HG03571 (cell line): ENCODE measurements around the gene FOXO1.
"Not testable (repeated sequence)": the region's sequence is repeated elsewhere in the genome, so short reads cannot be mapped to it uniquely, and the experiment has no call there.

Experiments
- ATAC-seq: cut with Tn5 transposase; IDR thresholded peaks from one replicate; pipeline ENCODE4 v1.9.1; 2021; ENCODE audit not compliant: unreplicated experiment

The FOXO1 gene

DNA sequence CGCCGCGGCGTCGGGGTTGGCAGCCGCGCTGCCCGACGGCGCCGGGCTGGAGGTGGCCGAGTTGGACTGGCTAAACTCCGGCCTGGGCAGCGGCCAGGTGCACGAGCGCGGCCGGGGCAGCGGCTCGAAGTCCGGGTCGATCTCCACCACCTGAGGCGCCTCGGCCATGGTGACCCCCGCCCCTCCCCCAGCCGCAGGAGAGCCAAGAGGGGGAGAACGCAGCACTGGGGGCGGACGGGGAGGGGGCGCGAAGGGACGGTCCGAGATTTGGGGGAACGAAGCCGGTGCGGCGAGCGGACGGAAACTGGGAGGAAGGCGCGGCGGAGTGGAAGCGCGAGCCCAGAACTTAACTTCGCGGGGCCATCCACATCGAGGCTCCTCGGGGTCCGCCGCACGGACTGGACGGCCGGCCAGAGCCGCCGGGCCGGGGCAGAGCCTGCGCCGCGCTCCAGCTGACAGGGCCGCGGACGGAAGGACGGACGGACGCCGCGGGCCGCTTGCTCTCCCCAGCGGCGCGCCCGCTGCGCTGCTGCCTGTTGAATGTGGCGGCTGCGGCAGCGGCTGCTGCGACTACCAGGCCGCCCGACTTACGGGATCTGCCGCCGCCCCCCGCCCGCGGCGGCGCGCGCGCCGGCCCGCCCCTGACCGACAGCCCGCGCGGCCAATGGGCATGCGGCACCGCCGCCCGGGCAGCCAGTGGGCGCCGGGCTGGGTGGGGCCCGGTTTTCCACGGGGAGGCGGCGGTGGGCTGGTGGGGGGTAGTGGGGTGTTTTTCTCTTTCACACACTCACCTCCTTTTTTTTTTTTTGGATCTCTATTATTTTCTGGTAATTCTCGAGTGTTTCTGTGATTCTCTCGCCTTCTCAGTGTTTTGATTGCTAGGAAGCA is at the start of gene FOXO1:
Gene FOXO1, minus strand, starts transcription at position 597 of the 888 bp plus-strand sequence. Its CDS starts 429 bp downstream, at position 168.
- ATAC-seq = peak; percentile 51

DNA sequence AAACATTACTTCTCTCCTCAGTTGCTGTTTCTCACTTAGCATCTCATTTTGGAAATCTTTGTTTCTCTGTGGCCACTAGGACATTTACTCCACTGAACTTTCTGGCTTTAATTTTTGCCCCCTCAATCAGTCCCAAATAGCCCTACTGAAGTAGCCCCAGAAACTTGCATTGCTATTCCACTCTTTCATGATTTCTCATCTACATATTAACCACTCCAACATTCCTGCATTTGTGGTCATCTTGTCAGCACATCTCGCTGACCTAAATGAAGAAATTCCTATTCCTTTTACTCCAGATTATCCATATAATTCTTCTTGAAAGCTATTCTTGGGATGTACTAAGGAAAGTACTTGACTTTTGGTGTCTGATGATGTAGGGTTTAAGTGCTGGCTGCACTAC is 48.0 kb upstream of the FOXO1 start:
- ATAC-seq = not testable (repeated sequence)

- no peak for ATAC-seq
These were observed 40.0 kb upstream of the FOXO1 start for GRCh38 chr13:40706439-40706838.

GRCh38 chr13:40697711-40698110 is 31.3 kb upstream of the FOXO1 start:
- ATAC-seq = peak; percentile 69

GRCh38 chr13:40694426-40694825 is 28.0 kb upstream of the FOXO1 start:
- no peak for ATAC-seq

GRCh38 chr13:40692946-40693345 is 26.5 kb upstream of the FOXO1 start:
- peak; percentile 32 for ATAC-seq

GRCh38 chr13:40688781-40689180 is 22.3 kb upstream of the FOXO1 start:
- ATAC-seq = no peak

GRCh38 chr13:40682449-40683240 is 16.2 kb upstream of the FOXO1 start:
- no peak for ATAC-seq

- no peak for ATAC-seq
These were observed 15.1 kb upstream of the FOXO1 start for GRCh38 chr13:40681341-40682146.

- ATAC-seq = no peak
These were observed 14.3 kb upstream of the FOXO1 start for GRCh38 chr13:40680659-40681323.

GRCh38 chr13:40679480-40679985 is 13.1 kb upstream of the FOXO1 start:
- no peak for ATAC-seq

GRCh38 chr13:40677064-40677463 is 10.6 kb upstream of the FOXO1 start:
- ATAC-seq = no peak

GRCh38 chr13:40676007-40676406 is 9.6 kb upstream of the FOXO1 start:
- ATAC-seq = no peak

GRCh38 chr13:40673414-40673813 is 7.0 kb upstream of the FOXO1 start:
- ATAC-seq = no peak

DNA sequence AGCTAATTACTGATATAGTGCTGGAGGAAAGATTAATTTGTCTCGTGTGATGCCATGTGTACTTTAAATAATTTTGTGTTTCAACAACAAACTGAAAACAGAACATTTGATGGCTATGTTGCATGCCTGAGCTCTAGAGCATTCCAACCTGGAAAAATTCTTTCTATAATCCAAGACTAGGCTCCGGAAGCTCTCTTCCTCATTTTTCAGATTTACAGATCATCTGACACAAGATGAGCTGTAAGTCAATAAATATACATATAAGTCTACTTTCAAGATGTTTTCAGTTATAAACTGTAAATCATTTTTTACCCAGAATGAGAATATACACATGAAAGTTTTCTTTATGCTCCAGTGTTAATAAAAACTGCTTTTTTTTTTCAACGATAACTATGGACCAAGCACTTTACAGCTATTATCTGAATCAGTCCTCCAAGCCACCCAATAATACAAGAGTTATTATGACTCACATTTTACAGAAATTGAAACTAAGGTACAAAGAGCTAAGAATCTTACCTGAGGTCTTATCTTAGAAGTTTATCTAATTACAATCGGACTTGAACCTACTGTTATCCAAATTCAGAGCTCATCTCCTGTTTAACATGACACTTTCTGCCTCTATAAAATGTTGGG is 6.4 kb upstream of the FOXO1 start:
- ATAC-seq = no peak

- no peak for ATAC-seq
These were observed 5.7 kb upstream of the FOXO1 start for GRCh38 chr13:40671956-40672764.

GRCh38 chr13:40670307-40670706 is 3.9 kb upstream of the FOXO1 start:
- no peak for ATAC-seq

- ATAC-seq = no peak
These were observed 1.9 kb upstream of the FOXO1 start for GRCh38 chr13:40668335-40668734.

DNA sequence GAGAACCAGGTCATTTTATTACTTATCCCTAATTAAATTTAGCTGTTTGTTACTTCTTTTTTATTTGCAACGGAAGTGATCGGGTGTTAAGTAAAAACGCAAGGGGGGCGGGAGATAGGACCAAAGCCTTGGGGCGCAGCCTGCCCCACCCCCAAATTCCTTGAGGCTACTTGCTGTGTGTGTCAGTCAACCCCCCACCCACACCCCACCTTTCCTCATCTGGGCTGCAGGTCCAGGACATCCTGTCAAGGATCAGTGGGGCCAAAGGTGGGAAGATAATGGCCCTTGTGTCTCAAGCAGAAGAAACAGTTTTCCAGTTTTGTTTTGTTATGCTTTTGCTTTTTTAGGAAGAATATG is 1.2 kb upstream of the FOXO1 start:
- ATAC-seq = no peak
